Right cardiac atrium (tissue), 5 donors: ENCODE results near the gene CLIC3. TPM values are rescaled to one million over a fixed set of nuclear protein-coding genes. Genes with fewer than 3 reads are reported as not detected.

ENCODE experiments used
- ATAC-seq, 2 donors: fragments of 200-7000 bp; cut with Tn5 transposase; one replicate each; pipeline versions ENCODE4 v1.8.0 to v1.9.1; 2020; ENCODE audit warnings: moderate library complexity in 2 of 2, mild to moderate bottlenecking in 1 of 2
- DNase-seq, 3 donors: peaks; one replicate each; pipeline ENCODE4 v3.0.0-alpha.2; 2020
- H3K27ac ChIP-seq: one replicate; pipeline ENCODE4 v1.5.1; 2013; ENCODE audit warnings: mild to moderate bottlenecking, low read length, control low read depth, moderate library complexity
- H3K27me3 ChIP-seq: one replicate; pipeline ENCODE4 v1.6.1; 2013; ENCODE audit not compliant: control insufficient read depth, insufficient read depth
- H3K4me1 ChIP-seq: one replicate; pipeline ENCODE4 v1.6.1; 2013; ENCODE audit warnings: low read length; ENCODE audit not compliant: control insufficient read depth, insufficient read depth
- H3K4me3 ChIP-seq: one replicate; pipeline ENCODE4 v1.5.1; 2013; ENCODE audit warnings: low read length, control low read depth
- H3K9me3 ChIP-seq: one replicate; pipeline ENCODE4 v1.6.1; 2013; ENCODE audit warnings: low read length; ENCODE audit not compliant: control insufficient read depth
- WGBS: extraction: QIAGEN DNeasy Blood & Tissue Kit; methylation state at CpG from one replicate; pipeline ENCODE4 v1.1.7; 2013; 5-methylcytosine and 5-hydroxymethylcytosine counted together
- intact Hi-C, 4 donors: fragments of 100-400 bp; cut with DNase I; formaldehyde crosslinking; loops; one replicate each; pipeline versions ENCODE4 v1.11.0 to v1.14.0; 2022 to 2023
- polyA plus RNA-seq: library from polyadenylated mRNA; stranded (reverse); fragments of 200-250 nt; gene quantifications from one replicate; pipeline ENCODE4 v1.2.3, GENCODE V29; 2013
- total RNA-seq, 4 donors: library from RNA; stranded (reverse); fragmentation: NEBNext Ultra II Directional; extraction: Animal tissue kit (Norgen Biotek cat#: 25700); gene quantifications; one replicate each; pipeline ENCODE4 v1.2.1, GENCODE V29; 2021
- donor health status: healthy with polysubstance abuse.
- donor health status: DM: no; HTN: yes; CAD: no.
- donor health status: DM: no; HTN: no; CAD: no.
- donor health status: DM: no; HTN: yes; CAD: no; lungs with severe emphysema.
- donor health status: DM: yes; HTN: yes; CAD: no.

Gene CLIC3
- total and polyA plus RNA-seq, 5 donors, result 2.8 to 6.2 (median 4.9) TPM

DNA sequence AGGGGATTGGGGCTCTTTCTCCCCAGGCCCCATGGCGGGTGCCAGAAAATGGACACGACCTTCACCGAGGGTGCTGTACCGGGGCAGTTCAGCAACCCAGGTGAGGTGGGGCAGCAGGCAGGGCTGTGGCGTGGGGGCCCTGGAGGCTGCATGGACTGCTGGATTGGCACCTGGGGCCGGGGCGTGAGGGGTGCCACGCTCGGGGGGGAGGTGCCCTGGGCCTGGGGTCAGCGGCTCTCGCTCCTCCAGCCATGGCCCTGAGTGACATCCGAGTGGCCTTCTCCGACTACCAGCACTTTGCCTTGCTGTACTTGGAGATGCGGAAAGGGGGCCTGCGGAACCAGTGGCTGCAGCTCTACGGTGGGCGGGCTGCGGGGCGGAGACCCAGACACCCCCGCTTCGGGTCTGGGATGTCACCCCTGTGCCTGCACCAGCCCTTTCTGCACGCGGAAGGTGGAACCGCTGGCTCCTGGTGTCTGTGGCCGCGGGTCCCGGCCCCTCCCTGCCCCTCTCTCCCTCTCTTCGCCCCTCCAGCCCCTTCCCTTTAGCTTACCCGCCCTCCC, 11.8 kb downstream of the CLIC3 start:
- 58% methylated on average over 29 of the region's 29 CpGs for WGBS
- intact Hi-C loops, result loop anchor here in 2 of 4 donors (5.0 kb wide), 2 partner anchors 37 to 137 kb away; partner anchors contain the start of genes C8G (in 1 of the 2) and PHPT1 (in 1 of the 2)
- DNase-seq, result peak in 1 of 3 donors; percentile 59
- Histone ChIP-seq H3K4me1 (no peaks in the 10 kb centered on the region), H3K27me3 (no peaks in the 10 kb centered on the region), H3K9me3 (no peaks in the 10 kb centered on the region), H3K27ac (no peak overlapping the region), H3K4me3 (no peak overlapping the region)
- no peak for ATAC-seq

DNA sequence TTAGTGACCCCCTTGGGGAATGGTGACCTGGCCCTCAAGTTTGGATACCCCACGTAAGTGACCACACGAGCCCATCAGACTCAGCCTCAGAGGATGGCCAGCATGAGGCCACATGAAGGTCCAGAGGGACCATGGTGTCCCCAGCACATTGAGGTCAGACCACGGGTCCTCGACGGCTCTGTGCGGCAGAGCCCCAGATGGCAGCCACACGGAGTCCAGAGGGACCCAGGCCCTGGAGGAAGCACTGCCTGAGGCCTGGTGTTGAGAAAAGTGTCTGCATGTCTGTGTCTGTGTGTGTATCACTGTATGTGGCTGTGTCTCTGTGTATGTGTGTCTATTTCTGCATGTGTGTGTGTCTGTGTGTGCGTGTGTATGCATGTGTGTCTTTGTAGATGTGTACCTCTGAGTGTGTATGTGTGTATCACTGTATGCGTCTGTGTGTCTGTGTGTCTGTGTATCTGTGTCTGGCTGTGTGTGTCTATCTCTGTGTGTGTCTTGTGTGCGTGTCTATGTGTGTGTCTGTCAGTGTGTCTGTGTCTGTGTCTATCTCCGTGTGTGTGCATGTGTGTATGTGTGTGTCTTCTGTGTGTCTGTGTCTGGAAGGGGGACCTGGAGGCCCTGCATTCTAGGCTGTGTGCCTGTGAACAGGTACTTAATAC, 12.6 kb downstream of the CLIC3 start:
- no peaks in the 10 kb centered on the region for H3K27me3 ChIP-seq
- no peaks in the 10 kb centered on the region for H3K9me3 ChIP-seq
- H3K4me3 ChIP-seq, result no peak overlapping the region
- intact Hi-C loops, result loop anchor here in 1 of 4 donors (5.0 kb wide), 1 partner anchor 36 kb away; the partner anchor contains the start of gene C8G
- peak overlapping the region; percentile 24 for H3K27ac ChIP-seq
- no peaks in the 10 kb centered on the region for H3K4me1 ChIP-seq
- ATAC-seq, result no peak
- 75% methylated on average over 11 of the region's 11 CpGs for WGBS
- DNase-seq, result peak in 2 of 3 donors; percentile 45 to 61

DNA sequence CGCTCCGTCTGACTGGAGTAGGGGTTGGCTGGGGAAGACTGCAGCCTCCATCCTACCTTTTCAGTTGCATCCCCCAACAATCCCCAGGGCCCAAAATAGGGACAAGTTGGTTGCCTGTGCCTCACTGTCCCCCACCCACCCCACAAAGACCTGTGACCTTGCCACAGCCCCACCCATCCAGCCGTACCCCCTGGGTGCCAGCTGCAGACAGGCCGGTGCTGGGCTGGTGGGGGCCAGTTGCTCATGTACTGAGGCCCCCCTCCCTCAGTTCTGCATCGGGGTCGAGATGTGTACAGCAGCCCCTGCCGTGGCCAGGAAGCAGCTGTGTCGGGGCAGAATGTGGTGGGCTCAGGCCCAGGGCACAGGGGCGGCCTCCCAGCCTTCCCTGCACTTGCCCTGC, 13.2 kb downstream of the CLIC3 start:
- intact Hi-C loops, result loop anchor here in 1 of 4 donors (5.0 kb wide), 1 partner anchor 36 kb away; the partner anchor contains the start of gene C8G
- Histone ChIP-seq H3K4me3 (no peak overlapping the region), H3K27ac (peak overlapping the region; percentile 24), H3K27me3 (no peaks in the 10 kb centered on the region), H3K9me3 (no peaks in the 10 kb centered on the region), H3K4me1 (no peaks in the 10 kb centered on the region)
- ATAC-seq, result no peak
- peak in 2 of 3 donors; percentile 36 to 61 for DNase-seq
- WGBS, result 78% methylated on average over 9 of the region's 9 CpGs

DNA sequence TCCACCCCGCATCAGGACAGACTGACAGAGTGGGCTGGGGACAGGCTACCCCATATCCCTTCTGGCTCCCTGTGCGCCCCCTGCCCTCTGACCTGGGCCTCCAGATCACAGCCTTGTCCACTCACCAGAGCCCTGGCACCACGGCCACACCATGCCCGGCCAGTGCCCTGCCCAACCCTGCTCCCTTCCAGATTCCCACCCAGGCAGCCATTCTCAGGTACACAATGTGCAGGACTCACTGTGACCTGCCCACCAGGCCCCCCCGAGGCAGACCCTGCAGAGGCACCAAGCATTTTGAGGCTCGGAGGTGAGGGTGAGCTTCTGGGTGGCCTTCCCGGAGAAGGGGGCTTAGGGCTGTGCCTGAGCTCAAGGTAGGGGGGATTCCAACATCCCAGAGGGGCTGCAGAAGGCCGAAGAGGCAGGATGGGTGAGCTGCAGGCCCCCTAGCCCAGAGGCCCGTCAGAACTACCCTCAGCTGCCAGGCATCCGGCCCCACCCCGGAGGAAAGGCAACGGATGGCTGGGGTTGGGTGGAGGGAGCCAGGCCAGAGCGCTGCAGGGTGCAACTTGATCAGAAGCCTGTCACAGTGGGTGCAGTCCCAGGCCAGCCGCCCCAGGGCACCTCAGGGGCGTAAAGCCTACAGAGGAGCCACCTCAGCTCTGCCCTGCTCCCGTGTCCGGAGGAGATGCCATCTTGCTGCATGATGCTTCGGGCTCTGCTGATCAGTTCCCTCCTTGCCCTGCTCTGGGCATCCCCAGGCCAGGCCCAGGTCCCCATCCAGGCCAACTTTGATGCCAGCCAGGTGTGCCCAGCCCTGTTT, 13.9 kb downstream of the CLIC3 start, which contains the start of gene LCNL1:
LCNL1 (plus strand) TSS at position 762 of the 820 bp plus-strand sequence. CDS start 594 bp downstream, outside the sequence.
- no peaks in the 10 kb centered on the region for H3K4me1 ChIP-seq
- intact Hi-C loops, result loop anchor here in 1 of 4 donors (5.0 kb wide), 1 partner anchor 35 kb away; the partner anchor contains the start of gene C8G
- peak within 1 kb of the TSS; percentile 72 for H3K27ac ChIP-seq
- DNase-seq, result peak in 2 of 3 donors; percentile 71 to 75
- no peaks in the 10 kb centered on the region for H3K9me3 ChIP-seq
- no peak within 1 kb of the TSS for H3K4me3 ChIP-seq
- peak in 1 of 2 donors; percentile 0 for ATAC-seq
- 64% methylated on average over 18 of the region's 18 CpGs for WGBS
- H3K27me3 ChIP-seq, result no peaks in the 10 kb centered on the region

DNA sequence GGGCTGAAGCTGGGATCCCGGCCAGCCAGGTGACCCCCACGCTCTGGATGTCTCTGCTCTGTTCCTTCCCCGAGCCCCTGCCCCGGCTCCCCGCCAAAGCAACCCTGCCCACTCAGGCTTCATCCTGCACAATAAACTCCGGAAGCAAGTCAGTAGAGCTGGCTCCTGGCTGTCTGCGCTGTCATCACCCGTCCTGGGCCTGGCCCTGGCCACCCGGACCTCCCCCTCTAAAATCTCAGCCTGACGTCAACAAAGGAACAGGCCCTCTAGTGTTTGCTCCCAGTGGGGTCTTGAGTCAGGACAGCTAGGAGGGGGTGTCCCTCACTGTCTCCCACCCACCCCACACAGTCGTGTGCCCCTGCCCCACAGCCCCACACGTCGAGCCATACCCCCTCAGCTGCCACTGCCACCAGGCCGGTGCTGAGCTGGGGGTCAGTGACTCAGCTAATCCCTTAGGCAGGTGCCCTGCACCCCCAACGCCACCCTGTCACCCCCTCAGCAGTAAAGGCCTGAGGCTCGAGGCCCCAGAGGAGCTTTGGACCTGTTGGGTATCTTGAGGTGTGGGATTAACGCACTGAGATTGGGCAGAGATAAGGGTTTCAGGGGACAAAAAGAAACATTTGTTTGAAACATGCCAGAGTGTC, 14.7 kb downstream of the CLIC3 start:
- Histone ChIP-seq H3K27ac (peak overlapping the region; percentile 81), H3K27me3 (no peaks in the 10 kb centered on the region), H3K9me3 (no peaks in the 10 kb centered on the region), H3K4me3 (no peak overlapping the region), H3K4me1 (no peaks in the 10 kb centered on the region)
- DNase-seq (peak; percentile 76 to 88 (median 87)), ATAC-seq (peak; percentile 12 to 44)
- intact Hi-C loops, result loop anchor here in 1 of 4 donors (5.0 kb wide), 1 partner anchor 34 kb away; the partner anchor contains the start of gene C8G
- WGBS, result 29% methylated on average over 17 of the region's 17 CpGs

DNA sequence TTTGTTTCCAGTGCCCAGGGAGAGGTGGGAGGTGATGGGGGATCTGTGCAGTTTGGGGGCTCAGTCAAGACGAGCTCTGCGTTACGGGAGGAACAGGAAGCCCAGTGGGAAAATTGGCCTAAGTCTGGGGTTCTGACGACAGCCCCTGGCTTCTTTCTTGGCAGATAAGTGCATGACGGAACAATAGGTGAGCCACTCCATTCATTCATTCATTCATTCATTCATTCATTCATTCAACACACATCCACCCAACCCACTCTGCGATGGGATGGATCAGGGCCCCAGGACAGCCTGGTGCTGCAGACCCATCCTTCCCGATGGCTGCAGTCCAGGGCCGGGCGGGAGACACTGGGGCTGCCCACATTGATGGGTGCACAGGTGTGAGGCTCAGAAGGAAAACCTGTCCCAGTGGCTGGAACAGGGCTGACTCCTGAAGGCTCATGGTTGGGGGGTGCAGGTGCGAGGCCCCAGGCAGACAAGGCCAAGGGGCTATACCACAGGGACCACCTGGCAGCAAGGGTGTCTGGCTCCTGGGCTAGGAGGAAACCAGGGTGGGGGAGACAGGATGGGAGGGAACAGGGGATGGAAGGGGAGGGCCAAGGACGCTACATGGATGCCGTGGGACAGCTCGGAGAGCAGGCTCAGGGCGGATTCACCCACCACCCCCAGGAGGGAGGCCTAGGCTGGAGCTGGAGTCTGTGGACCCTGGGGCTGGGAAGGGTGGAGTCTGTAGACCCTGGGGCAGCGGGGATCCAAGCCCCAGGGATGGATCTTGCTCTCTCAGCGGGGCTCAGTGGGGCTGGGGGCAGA, 15.5 kb downstream of the CLIC3 start:
- H3K27me3 ChIP-seq, result no peaks in the 10 kb centered on the region
- H3K4me1 ChIP-seq, result no peaks in the 10 kb centered on the region
- H3K9me3 ChIP-seq, result no peaks in the 10 kb centered on the region
- no peak for ATAC-seq
- H3K4me3 ChIP-seq, result no peak overlapping the region
- intact Hi-C loops, result loop anchor here in 1 of 4 donors (5.0 kb wide), 1 partner anchor 34 kb away; the partner anchor contains the start of gene C8G
- H3K27ac ChIP-seq, result peak overlapping the region; percentile 81
- peak in 2 of 3 donors; percentile 64 to 69 for DNase-seq
- whole genome bisulfite sequencing, result 72% methylated on average over 16 of the region's 16 CpGs

DNA sequence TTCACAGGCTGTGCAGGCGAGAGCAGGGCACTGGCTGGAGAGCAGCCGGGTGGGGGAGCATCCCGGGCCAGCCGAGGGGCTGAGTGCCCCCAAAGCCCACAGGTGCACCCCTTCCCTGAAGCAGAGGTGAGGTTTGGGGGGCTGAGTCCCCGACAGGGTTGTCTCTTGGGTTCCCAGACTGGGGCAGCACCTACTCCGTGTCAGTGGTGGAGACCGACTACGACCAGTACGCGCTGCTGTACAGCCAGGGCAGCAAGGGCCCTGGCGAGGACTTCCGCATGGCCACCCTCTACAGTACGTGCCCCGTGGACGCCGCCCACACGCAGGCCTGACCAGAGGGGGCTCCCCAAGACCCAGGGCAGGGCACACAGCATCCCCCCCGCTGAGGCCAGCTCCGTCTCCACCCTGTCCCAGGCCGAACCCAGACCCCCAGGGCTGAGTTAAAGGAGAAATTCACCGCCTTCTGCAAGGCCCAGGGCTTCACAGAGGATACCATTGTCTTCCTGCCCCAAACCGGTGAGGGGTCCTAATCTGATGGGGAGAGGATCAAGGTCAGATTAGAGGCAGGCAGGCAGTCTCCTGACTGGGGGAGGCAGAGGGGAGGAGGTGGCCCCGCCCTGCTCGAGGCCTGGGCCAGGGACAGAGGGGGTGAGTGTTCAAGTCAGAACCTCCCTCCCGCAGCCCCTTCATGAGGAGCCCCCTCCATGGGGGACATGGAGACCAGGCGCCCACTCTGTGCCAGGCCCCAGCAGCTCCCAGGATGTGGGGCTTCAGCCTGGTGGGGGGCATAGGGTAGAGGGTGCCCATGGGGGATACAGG, 16.4 kb downstream of the CLIC3 start:
- DNase-seq, result peak in 2 of 3 donors; percentile 58 to 68
- H3K4me3 ChIP-seq, result no peak overlapping the region
- no peak for ATAC-seq
- no peaks in the 10 kb centered on the region for H3K4me1 ChIP-seq
- no peaks in the 10 kb centered on the region for H3K27me3 ChIP-seq
- 78% methylated on average over 26 of the region's 26 CpGs for WGBS
- H3K9me3 ChIP-seq, result no peaks in the 10 kb centered on the region
- intact Hi-C loops, result loop anchor here in 1 of 4 donors (5.0 kb wide), 1 partner anchor 33 kb away; the partner anchor contains the start of gene C8G
- peak overlapping the region; percentile 0 for H3K27ac ChIP-seq

DNA sequence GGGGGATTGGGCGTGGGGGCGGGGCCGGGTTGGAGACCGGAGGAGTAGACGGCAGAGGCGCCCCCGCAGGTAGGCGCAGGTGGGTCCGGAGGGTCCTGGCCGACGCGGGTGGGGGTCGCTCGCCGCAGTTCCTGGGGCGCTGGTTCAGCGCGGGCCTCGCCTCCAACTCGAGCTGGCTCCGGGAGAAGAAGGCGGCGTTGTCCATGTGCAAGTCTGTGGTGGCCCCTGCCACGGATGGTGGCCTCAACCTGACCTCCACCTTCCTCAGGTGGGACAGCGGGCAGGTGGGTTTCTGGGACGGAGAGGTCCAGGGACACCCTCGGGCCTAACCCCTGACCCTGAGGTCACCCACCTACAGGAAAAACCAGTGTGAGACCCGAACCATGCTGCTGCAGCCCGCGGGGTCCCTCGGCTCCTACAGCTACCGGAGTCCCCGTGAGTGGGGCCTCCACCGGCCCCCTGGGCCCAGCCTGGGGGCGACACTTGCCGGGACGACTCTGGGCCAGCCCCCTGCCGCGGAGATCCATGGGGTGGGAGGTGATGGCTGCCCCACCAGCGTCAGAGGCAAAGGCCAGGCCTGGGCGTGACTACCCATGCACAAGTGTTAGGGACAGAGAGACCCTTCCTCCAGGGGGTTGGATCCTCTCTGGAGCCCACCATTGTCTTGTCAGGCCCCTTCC, 17.4 kb downstream of the CLIC3 start:
- H3K9me3 ChIP-seq, result no peaks in the 10 kb centered on the region
- WGBS, result 57% methylated on average over 41 of the region's 41 CpGs
- no peak overlapping the region for H3K4me3 ChIP-seq
- intact Hi-C loops, result no loop called here
- no peaks in the 10 kb centered on the region for H3K27me3 ChIP-seq
- no peaks in the 10 kb centered on the region for H3K4me1 ChIP-seq
- DNase-seq (peak in 2 of 3 donors; percentile 76 to 83), ATAC-seq (no peak)
- peak overlapping the region; percentile 0 for H3K27ac ChIP-seq
